HTERT RPE-1 (cell line): Measurements from ENCODE around the gene CIAO2B.

Source experiments
- in situ Hi-C: fragments of 300-500 bp; cut with MboI; formaldehyde crosslinking; loops from 4 replicates; pipeline ENCODE4 v1.14.3; 2020; ENCODE audit warnings: low sequenced_read_pairs

The CIAO2B gene

DNA sequence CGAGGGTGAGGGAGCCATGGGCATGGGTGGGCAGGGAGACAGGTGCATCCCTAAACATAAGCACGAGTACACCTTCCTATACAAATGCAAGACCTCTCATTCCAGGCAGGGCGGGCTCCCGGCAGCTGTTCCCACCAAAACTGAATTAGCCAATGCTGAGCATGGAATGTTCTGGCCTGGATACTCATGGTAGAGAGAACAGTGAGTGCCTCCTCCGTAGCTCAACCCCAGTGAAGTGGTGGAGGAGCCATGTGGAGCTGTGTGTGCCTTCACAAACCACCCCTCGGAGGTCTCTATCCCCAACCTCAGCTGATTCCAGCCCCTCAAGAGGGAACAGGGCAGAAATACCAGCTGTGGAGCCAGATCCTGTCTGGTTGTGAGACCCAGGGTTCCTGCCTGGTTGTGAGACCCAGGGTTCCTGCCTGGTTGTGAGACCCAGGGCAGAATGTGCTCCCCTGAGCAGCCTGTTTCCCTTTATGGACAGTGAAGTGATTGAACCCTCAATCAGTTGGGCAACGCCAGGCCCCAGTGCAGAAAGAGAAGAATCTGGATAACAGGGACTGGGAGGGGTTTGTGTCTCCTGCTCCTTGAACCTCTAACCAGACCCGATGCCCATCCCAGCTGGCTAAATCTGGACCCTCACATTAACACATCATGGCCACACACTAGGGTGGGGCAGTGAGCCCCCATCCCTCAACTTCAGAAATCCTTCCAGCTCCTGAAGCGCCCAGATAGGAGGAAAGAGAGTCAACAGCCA is 13.1 kb downstream of the CIAO2B start:
- in situ Hi-C loops = no loop called here

DNA sequence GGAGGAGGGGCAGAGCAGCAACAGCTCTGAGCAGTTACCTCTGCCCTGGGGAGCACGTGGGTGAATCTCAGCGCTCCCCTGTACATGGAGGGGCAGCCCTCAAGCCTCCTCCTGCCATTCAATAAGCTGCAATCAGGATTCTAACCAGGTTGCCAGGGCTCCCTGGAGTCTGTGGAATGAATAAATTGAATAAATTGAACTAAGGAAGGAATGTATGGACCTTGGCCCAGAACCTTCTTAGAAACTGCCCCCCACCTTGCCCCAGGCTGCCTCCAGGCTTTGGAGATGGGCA is 14.0 kb downstream of the CIAO2B start:
- in situ Hi-C loops = no loop called here

DNA sequence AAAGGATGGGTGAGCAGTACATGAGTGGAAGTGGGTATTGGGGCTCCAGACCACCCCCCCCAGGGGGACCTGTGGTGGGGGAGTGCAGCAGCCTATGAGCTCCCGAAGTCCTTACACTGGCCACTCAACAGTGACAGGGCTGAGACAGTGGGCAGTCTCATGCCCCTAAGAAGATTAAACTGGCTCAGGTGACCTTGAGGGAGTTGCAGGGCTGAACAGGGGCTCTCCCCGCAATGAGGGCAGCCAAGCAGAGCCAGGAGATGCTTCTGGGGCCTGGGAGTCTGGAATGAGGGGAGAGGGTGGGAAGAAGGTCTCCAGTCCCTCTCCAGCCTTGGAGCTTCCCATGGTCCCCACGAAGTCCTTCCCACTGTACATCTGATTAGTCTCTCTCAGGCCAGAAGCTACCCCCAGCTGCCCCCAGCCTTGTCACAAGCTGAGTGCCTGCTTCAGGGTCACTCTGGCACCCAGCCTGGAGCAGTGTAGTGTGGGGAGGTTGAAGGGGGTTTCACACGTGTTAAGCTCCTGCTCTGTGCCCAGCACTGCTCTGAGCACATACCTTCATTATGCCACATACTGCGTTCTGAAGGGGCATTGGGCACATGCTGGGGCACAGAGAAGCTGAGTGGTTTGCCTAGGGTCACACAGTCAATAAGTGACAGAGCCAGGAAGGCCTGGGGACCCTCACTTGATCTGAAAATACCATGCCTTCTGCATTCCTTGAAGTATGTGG is 14.5 kb downstream of the CIAO2B start:
- in situ Hi-C loops = no loop called here

DNA sequence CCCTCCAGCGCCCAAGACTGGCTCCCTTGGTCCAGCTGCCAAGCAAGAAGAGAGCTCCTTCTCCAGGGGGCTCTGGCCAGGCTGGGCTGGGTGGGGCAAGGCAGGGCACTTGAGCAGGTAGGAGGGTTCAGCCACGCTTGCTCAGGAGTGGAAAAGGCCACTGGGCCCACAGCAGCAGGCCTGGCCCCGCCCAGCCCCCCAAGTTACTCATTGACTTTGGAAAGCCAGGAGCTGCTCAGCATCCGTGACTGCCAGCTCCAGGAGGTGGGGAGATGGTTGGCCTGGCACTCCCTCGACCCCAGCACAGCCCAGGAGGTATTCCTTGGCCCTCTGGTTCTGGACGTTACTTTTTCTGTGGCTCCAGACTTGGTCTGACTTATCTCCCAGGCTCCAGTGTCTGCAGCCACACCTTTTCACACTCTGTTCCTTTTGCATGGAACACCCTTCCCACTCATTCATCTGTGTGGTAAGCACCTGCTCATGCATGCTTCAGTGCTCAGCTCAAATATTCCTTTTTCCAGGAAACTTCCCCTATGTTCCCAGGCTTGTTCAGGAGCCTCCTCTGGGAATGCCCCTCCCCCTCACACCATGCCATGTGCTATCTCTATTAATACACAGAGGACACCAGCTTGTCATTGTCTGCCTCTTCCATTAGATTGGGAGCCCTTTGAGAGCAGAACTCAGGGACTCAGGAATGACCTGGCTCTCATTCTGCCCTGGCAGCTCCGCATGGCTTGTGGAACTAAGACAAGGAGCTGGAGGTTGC is 15.2 kb downstream of the CIAO2B start, which contains the start of gene CDH16:
Gene CDH16, minus strand, starts transcription at position 83 of the 766 bp plus-strand sequence. CDS start 820 bp downstream, outside the sequence.
- in situ Hi-C loops = no loop called here

DNA sequence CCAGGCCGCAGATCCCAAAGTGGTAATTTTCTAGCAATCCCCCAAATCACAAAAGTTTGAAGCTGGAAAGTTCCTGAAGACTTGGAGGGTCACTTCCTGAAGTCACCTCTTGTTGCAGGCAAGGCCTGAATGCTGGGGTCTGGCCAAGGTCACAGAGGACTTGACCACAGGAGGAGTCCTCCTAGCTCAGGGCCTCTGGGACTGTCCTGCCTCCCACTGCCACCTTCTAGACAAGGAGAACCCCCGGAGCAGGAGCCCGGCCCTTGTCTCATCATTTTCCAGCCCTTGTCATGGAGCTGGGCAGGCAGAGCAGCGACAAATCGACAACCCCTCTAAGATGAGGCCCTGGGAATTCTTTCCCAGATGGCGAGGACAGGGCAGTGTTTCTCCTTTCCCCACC is 15.8 kb downstream of the CIAO2B start:
- in situ Hi-C loops = no loop called here

DNA sequence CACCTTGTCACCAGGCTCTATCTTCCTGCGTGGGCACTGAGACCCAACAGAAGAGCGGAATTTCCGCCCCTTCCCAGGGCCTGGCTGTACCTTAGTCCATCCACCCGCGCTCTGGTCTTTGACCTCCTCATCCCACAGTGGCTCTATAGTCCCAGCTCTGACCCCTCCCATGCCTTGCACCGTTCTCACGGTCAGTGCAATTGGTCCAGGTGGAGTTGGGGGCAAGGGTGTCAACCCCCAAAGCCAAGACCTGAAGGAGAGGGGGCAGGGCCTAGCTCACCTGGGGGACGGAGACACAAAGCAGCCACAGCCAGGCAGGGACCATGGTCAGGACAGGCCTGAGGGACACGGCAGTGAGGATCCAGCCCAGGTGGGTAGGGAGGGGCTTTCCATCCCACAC is 16.5 kb downstream of the CIAO2B start:
- in situ Hi-C loops = no loop called here

DNA sequence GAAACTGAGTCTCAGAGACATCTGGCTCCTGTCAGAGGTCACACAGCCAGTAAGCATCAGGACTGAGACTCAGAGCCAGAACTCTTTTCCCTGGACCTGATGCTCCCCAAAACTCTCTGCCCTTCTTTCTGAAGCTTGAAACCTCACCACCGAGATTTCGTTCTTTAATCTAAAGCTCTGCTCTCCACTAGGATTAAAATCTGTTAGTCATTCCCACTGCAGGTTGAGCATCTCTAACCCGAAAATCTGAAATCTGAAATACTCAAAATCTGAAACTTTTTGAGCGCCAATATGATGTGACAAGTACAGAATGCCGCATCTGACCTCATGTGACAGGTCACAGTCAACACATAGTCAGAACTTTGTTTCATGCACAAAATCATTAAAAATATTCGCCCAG is 17.7 kb downstream of the CIAO2B start:
- in situ Hi-C loops = no loop called here

DNA sequence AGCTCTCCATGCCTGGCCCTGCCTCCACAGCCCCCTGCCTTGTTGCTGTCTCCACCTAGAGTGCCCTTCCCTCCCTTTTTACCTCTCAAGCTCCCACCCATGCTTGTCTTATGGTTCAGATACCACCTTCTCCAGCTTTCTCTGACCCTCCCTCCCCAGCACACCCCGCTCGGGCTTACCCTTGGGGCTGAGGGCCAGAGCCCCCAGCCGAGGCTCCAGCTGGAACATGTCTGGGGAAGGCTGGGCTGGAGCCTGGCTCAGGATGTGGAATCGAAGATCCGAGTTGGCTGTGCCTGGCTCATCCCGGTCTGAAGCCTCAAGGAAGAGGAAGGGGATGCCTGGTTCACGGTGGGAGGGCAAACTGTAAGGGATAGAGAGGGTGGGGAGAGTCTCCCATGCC is 19.2 kb downstream of the CIAO2B start:
- in situ Hi-C loops = no loop called here

DNA sequence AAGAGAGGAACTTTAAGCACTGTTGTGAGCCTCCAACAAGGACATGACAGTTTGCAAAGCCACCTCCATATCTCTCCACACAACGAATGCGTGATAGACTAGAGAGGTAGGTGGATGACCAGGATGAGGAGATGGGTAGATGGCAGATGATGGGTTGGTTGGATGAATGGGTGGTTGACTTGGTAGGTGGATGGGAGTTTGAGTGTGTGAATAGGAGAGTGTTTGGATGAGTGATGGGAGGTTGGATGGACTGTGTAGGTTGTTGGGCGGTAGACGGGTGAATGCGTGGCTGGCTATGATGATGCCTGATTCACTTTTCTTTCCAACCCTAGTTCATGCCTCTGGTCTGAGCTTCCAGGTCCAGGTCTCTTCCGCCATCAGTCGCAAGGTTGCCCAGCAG is 19.7 kb downstream of the CIAO2B start:
- in situ Hi-C loops = no loop called here

DNA sequence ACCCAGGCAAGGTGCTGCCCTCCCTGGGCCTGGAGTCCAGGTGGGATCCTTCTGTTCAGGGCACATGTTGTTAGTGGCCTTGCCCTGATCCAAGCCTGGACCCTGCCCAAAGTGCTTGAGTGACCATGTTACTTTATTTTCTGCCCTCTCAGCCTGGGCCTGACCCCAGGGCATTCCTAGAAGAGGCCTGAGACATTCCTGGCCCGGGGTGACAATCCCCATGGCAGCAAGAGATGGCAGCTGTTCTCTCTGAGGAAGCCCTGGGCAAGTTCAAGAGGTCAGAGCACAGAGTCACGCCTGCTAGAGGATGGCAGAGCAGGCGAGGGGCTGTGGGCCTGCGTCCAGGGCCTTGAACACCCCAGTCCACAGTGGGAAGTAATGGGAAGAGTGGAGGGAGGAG is 20.5 kb downstream of the CIAO2B start:
- in situ Hi-C loops = no loop called here

DNA sequence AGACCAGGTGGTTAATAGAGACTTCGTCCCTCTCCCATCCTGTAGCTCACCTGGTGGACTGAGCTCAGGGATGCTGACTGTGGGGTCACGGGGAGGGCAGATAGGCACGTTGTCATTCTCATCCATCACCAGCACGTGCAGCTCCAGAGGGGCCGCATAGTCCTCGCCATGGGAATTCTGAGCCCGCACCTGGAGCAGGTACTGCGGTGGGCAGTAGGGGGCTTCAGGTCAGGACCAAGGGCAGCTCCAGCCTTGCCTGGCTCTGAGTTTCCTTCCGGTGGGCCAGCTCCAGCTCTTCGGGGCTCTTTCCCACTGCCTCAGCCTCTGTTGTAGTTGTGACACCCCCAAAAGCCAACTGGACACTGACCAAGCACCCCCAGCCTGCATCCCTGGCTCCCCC is 21.1 kb downstream of the CIAO2B start:
- in situ Hi-C loops = no loop called here

DNA sequence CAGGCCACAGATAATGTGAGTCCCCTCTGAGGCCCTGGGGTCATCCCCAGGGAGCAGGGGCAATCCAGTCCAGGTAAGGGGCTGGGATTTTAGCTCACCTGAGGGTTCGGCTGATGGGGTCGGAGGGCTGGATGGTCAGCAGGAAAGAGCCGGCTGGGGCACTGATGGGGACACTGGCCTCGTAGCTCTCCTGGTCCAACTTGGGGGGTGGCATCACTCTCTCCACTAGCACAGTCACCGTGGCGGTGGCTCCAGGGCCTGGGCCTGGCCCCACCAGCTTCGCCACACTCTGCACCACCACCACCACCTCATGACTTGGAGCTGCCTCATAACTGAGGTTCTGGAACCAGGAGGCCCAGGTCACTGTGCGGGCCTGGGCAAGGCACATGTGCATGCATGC is 22.4 kb downstream of the CIAO2B start:
- in situ Hi-C loops = no loop called here

DNA sequence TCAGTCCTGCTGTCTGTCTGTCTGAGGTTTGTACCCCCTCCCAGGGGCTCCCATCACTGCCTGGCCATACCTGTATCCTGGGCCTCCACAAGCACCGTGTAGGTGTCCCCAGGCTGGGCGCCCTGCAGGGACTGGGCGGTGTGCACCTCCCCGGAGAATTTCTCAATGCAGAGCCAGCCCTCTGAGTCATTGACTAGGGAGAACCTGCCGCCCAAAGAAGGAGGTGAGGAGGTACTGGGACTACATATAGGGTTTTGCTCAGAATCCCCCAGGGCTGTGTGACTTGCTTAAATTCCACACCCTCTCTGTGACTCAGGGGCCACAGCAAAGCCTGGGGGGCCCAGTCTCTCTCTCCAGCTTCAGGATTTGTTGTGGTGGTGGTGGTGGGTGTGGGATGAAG is 23.1 kb downstream of the CIAO2B start:
- in situ Hi-C loops = no loop called here

DNA sequence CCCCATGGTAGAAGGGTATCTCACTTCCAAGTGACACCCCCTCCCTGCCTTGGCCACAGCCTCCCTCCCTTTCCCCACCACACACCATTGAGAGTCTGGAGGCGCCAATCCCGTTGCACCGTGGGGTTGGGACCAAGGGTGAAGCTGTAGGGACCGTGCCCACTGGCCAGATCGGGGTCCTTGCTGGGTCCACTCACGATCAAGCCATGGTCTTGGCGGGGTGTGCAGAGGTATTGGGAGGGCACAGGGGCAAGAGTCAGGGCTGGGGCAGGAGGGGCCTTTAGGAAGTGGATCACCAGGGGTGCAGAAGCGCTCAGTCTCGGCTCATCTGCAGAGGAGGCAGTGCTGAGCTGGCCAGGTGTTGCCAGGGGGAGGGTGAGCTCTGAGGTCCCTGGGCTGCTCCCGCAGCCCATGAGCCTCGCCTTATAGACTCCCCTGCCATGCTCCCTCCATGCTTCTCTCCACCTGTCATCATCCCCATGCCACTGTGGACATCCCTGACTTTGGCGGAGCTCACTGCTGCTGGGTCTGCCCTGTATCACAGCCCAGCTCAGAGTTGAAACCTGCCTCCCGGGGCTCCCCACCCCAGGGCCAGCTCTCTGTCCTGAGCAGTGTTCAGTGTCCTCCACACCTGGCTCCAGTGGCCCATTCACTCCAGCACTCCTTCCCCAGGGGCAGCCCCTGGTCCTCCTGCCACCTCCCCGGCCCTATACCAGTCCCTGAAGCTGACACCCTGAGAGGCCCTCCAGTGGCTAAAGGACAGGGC is 23.8 kb downstream of the CIAO2B start:
- in situ Hi-C loops = no loop called here

DNA sequence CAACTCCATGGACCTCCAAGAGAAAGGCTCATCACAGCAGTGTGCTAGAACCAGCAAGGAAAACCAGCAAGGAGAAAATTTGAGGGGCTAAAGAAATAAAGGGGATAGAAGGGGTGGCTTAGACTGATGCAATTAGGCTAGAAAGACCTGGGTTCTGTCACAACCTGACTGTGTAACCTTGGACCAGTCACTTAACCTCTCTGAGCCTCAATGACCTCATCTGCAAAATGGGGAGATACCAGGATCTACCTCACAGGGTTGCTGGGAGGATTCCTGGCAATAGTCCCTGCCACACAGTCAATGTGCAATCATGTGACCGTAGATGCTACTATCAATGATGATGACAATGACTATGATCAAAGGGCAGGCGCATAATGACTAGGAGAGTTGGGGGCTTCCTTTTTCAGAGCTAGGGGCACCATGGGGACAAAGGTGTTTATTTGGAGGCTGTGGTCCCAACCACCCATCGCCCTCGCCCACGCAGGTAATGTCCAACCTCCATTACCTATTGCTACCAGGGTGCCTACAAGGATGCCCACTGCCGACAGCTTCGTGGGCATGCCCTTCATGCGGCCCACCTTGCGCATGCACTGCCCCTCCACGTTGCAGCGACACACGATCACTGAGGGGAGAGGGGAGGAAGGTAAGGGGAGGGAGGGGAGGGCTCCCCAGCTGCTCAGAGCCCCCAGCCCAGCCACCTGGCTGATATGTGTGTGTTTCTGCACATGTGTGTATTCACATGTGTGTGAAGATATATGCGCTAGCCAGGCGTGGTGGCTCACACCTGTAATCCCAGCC is 25.2 kb downstream of the CIAO2B start:
- in situ Hi-C loops = no loop called here

DNA sequence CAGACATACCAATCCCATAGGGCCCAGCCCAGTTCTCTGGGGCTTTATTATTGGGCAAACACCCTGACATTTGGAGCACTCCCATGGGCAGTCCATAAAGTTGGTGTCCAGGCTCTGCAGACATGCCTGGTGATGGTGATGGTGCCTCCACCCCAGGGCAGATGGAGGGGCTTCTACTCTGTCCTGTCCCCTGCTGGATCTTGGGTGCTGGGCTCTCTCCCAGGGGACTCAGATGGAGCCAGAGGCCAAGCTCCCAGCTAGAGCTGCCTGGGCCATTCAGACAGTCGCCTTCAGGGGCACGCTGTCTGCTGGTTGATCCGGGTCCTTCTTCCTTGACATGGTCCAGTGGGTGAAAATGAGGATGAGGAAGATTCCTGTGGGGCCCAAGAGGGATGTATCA is 26.1 kb downstream of the CIAO2B start:
- in situ Hi-C loops = no loop called here

DNA sequence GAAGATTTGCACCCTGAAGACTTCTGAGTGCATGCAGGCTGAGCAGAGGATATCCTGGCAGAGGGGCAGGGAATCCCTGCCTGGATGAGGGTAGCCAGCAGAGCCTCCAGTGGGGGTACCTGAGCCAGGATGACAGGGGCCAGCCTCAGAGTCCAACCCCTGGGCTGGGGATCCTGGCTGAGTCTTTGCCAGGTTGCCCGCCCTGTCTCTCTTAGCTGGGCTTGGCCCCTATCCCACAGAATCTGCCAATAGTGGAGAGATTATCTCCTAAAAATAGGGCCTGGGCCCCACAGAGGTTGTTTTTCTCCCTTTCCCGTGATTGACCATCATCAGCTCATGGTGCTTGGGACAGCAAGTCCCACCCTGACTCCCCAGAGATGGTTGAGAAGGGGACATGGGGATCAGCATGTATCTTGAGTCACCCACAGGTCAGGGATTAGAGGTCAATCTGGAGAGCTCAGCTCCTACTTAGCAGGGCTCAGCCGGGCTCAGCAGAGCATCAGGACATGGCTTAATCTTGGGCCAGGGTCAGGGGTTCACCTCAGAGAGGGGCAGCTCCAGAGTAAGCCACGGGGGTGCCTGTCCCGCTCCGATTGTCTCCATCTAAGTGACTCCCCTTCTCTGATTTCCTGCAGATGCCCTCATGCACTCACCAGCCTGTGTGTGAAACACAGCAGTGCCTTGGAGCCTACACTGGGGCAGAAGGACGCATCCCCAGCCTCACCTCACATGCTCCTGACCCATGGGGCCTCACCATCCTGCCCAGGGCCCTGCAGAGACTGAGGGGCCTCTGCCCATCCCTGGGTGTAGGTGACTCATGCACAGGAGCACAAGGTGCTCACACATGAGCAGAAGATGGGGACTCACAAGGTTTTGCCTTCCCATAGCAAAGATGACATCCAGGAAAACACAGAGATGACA is 27.0 kb downstream of the CIAO2B start:
- in situ Hi-C loops = no loop called here

DNA sequence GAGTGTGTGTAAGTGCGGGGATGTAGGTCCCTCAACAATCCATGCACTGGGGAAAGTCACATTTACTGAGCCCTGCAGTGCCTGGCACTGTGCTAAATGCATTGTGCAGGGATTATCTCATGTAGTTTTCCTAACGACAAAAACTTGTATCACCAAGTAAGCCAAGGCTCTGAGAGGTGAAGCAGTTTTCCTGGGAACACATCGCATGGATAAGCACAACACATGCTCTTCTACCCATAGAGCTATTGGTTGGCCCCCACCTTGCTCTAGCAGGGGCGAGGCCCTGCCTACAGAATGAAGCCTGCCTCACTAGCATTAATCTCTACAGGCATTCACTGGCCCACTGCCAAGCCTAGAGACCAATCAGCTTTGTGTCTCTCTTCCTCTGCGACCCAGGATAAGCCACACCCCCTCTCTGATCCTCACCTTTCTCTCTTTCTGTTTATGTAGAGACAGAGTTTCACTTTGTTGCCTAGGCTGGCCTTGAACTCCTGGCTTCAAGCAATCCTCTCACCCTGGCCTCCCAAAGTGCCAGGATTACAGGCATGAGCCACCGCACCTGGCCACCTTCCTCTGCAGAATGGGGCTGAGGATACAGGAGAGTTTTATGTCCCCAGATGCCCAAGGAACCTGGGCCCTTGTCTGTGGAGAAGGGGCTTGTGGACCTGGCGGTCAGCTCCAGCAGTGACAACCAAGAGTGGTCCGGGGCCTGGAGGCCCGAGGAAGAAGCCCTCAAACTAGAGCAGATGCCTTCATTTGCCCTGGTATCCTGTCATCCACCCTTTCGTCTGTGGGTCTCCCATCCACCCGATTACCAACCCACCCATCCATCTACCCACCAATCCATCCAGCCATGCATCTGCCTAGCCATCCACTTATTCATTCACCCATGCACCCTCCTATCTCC is 28.3 kb downstream of the CIAO2B start:
- in situ Hi-C loops = no loop called here
